ENCODE results near the gene UBE2R2. TPM values are rescaled to one million over a fixed set of nuclear protein-coding genes. Genes with fewer than 3 reads are reported as not detected.

UBE2R2 gene
- total and polyA plus RNA-seq, 2 experiments from 2014 or later: 39.8 to 41.4 TPM

- H3K79me2 ChIP-seq: peaks cover 59% of the 10 kb centered on the region
- no peak for DNase-seq (ENCODE audit: low spot score)
- no peaks in the 10 kb centered on the region for H3K9me2 ChIP-seq (replicated peaks; ENCODE audit: insufficient read depth)
- peaks cover 5% of the 10 kb centered on the region for H3K36me3 ChIP-seq (replicated peaks; ENCODE audit: insufficient read depth, low read depth)
- no peaks in the 10 kb centered on the region for H3K27me3 ChIP-seq
- peaks cover 19% of the 10 kb centered on the region for H4K20me1 ChIP-seq (ENCODE audit: insufficient read depth, poor library complexity, severe bottlenecking)
- no peak overlapping the region for H3K27ac ChIP-seq
- H3K9me3 ChIP-seq (ENCODE audit: low read depth): no peaks in the 10 kb centered on the region
- H3K4me3 ChIP-seq: no peak overlapping the region
- WGBS (ENCODE audit: low lambda C conversion rate, missing lambda C conversion rate): 88% methylated on average over 3 of the region's 3 CpGs
- no peak for TF ChIP-seq EZH2 (IDR thresholded peaks at IDR 0.05; ENCODE audit: borderline replicate concordance)
- TF ChIP-seq, protein P1, sequence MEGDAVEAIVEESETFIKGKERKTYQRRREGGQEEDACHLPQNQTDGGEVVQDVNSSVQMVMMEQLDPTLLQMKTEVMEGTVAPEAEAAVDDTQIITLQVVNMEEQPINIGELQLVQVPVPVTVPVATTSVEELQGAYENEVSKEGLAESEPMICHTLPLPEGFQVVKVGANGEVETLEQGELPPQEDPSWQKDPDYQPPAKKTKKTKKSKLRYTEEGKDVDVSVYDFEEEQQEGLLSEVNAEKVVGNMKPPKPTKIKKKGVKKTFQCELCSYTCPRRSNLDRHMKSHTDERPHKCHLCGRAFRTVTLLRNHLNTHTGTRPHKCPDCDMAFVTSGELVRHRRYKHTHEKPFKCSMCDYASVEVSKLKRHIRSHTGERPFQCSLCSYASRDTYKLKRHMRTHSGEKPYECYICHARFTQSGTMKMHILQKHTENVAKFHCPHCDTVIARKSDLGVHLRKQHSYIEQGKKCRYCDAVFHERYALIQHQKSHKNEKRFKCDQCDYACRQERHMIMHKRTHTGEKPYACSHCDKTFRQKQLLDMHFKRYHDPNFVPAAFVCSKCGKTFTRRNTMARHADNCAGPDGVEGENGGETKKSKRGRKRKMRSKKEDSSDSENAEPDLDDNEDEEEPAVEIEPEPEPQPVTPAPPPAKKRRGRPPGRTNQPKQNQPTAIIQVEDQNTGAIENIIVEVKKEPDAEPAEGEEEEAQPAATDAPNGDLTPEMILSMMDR (IDR thresholded peaks at IDR 0.05; ENCODE audit: poor library complexity): no peak
- no peak for TF ChIP-seq EZH2phosphoT487 (IDR thresholded peaks at IDR 0.05; ENCODE audit: low read depth, severe bottlenecking, unreplicated experiment)
- no peak overlapping the region for H3K4me2 ChIP-seq
- no peak overlapping the region for H2AFZ ChIP-seq
- H3K4me1 ChIP-seq (ENCODE audit: insufficient read depth): no peaks in the 10 kb centered on the region
Measured at GRCh38 chr9:33914887-33915628, 98.1 kb downstream of the UBE2R2 start.

DNA sequence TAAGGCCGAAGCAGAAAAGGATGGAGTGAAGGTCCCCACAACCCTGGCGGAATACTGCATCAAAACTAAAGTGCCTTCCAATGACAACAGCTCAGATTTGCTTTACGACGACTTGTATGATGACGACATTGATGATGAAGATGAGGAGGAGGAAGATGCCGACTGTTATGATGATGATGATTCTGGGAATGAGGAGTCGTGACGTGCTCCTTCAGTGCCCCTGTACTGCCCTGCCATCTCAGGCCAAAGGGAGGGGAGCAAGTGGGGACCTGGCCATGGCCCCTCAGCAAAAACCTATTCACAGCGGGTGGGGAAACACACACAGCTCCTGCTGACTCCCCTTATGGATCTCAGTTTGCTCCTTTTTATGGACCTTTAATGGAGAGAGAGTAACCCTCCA is 100.1 kb downstream of the UBE2R2 start:
- TF ChIP-seq, protein P1 (IDR thresholded peaks at IDR 0.05; ENCODE audit: poor library complexity): no peak
- TF ChIP-seq EZH2phosphoT487 (IDR thresholded peaks at IDR 0.05; ENCODE audit: low read depth, severe bottlenecking, unreplicated experiment): no peak
- no peak for TF ChIP-seq EZH2 (IDR thresholded peaks at IDR 0.05; ENCODE audit: borderline replicate concordance)
- WGBS (ENCODE audit: low lambda C conversion rate, missing lambda C conversion rate): 96% methylated on average over 9 of the region's 9 CpGs

DNA sequence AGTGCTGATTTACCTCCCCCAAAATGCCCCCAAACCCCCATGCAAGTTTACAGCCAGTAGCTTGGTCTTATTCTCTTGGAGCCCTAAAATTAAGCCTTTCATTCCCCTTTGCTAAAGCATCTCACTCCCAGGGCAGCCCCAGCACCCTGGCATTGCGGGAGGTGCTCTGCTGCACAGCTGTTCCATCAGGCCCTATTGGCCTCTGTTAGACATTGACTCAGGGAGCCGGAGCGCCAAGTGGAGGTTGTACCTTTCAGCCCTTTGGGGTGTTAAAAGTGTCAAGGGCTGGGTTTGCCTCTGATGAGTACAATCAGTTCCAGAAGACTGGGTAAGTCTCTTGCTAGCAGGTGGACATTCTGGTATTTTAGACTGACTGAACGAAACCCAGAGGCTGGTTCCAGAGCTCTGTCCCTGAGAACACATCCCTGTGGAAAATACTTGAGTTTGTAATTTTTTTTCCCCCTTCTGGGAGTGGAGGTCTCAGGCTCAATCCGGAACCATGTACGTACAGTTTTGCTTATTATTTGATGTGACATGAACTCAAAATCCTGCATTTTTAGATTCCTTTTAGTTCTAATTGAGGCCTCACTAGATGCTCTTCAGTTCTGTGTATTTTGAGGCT is 102.4 kb downstream of the UBE2R2 start:
- H3K36me3 ChIP-seq (replicated peaks; ENCODE audit: insufficient read depth, low read depth): no peaks in the 10 kb centered on the region
- peaks cover 9% of the 10 kb centered on the region for H4K20me1 ChIP-seq (ENCODE audit: insufficient read depth, poor library complexity, severe bottlenecking)
- no peak for DNase-seq (ENCODE audit: low spot score)
- peaks cover 18% of the 10 kb centered on the region for H3K79me2 ChIP-seq
- no peaks in the 10 kb centered on the region for H3K4me1 ChIP-seq (ENCODE audit: insufficient read depth)
- peak overlapping the region; percentile 37 for H3K27ac ChIP-seq
- no peak overlapping the region for H3K4me3 ChIP-seq
- no peaks in the 10 kb centered on the region for H3K27me3 ChIP-seq
- H3K9me2 ChIP-seq (replicated peaks; ENCODE audit: insufficient read depth): no peaks in the 10 kb centered on the region
- TF ChIP-seq EZH2phosphoT487 (IDR thresholded peaks at IDR 0.05; ENCODE audit: low read depth, severe bottlenecking, unreplicated experiment) (no peak), EZH2 (IDR thresholded peaks at IDR 0.05; ENCODE audit: borderline replicate concordance) (no peak)
- TF ChIP-seq, protein P1 (IDR thresholded peaks at IDR 0.05; ENCODE audit: poor library complexity): no peak
- H3K4me2 ChIP-seq: no peak overlapping the region
- no peaks in the 10 kb centered on the region for H3K9me3 ChIP-seq (ENCODE audit: low read depth)
- H2AFZ ChIP-seq: no peak overlapping the region
- WGBS (ENCODE audit: low lambda C conversion rate, missing lambda C conversion rate): 95% methylated on average over 6 of the region's 6 CpGs

More for the DNA sequence above, 100.1 kb downstream of the UBE2R2 start:
- H3K36me3 ChIP-seq (replicated peaks; ENCODE audit: insufficient read depth, low read depth): peaks cover 5% of the 10 kb centered on the region
- no peaks in the 10 kb centered on the region for H3K4me1 ChIP-seq (ENCODE audit: insufficient read depth)
- H4K20me1 ChIP-seq (ENCODE audit: insufficient read depth, poor library complexity, severe bottlenecking): peaks cover 11% of the 10 kb centered on the region
- H3K27ac ChIP-seq: no peak overlapping the region
- no peak for DNase-seq (ENCODE audit: low spot score)
- H3K4me3 ChIP-seq: no peak overlapping the region
- H3K79me2 ChIP-seq: peaks cover 42% of the 10 kb centered on the region
- no peaks in the 10 kb centered on the region for H3K9me3 ChIP-seq (ENCODE audit: low read depth)
- H2AFZ ChIP-seq: no peak overlapping the region
- no peaks in the 10 kb centered on the region for H3K9me2 ChIP-seq (replicated peaks; ENCODE audit: insufficient read depth)
- H3K27me3 ChIP-seq: no peaks in the 10 kb centered on the region
- no peak overlapping the region for H3K4me2 ChIP-seq

All from hepatocyte (in vitro differentiated cells).